Measurements from ENCODE around the gene SNX10. TPM values are rescaled to one million over a fixed set of nuclear protein-coding genes. Genes with fewer than 3 reads are reported as not detected.

The SNX10 gene
- total RNA-seq, 1 experiment from 2014 or later = 9.4 TPM

DNA sequence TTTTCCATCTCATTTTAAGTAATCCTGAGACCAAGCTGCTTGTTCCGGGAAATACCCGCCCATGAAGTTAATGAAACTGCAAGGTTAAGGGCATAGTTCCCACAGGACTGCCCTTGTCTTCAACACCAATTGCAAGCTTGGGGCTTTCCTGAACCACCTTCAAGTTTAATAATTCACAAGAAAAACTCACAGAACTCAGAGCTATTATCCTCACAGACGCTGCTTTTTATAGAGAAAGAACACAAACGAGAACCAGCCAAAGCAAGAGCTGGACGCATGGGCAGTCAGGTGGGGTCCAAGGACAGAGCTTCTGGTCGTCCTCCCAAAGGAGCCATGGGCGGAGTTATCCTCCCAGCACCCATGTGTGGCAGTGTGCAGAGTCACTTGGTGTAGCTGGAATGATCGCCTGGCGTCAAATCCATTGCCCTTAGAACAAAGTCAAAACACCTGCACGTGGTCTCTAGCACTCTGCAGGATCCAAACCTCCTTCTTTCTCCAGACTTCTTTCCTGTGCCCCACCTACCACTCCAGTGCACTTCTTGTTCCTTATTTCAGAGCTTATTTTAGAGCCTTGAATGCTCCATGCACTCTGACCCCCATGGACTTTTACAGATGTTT lies 56.7 kb downstream of the SNX10 start:
- TF ChIP-seq, protein P1, sequence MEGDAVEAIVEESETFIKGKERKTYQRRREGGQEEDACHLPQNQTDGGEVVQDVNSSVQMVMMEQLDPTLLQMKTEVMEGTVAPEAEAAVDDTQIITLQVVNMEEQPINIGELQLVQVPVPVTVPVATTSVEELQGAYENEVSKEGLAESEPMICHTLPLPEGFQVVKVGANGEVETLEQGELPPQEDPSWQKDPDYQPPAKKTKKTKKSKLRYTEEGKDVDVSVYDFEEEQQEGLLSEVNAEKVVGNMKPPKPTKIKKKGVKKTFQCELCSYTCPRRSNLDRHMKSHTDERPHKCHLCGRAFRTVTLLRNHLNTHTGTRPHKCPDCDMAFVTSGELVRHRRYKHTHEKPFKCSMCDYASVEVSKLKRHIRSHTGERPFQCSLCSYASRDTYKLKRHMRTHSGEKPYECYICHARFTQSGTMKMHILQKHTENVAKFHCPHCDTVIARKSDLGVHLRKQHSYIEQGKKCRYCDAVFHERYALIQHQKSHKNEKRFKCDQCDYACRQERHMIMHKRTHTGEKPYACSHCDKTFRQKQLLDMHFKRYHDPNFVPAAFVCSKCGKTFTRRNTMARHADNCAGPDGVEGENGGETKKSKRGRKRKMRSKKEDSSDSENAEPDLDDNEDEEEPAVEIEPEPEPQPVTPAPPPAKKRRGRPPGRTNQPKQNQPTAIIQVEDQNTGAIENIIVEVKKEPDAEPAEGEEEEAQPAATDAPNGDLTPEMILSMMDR (conservative IDR thresholded peaks at IDR 0.05) = no peak
- Histone ChIP-seq H4K20me1 (ENCODE audit: control insufficient read depth, insufficient read depth, insufficient read length) (no peaks in the 10 kb centered on the region), H2AFZ (ENCODE audit: low read length) (no peak overlapping the region), H2BK20ac (ENCODE audit: low read depth, low read length, poor library complexity, severe bottlenecking) (no peak overlapping the region), H2AK5ac (ENCODE audit: insufficient read length, low read length) (no peak overlapping the region), H3T11ph (ENCODE audit: low read length) (no peak overlapping the region), H2BK120ac (ENCODE audit: low read depth, low read length, poor library complexity, severe bottlenecking) (no peak overlapping the region), H3K79me2 (ENCODE audit: insufficient read depth, low read length) (no peaks in the 10 kb centered on the region), H3K4ac (ENCODE audit: low read depth, low read length) (no peak overlapping the region), H3K23me2 (ENCODE audit: insufficient read length, low read depth, low read length, poor library complexity, severe bottlenecking) (no peaks in the 10 kb centered on the region), H3K79me1 (ENCODE audit: insufficient read depth, low read depth, low read length, poor library complexity, severe bottlenecking) (no peaks in the 10 kb centered on the region), H3K9ac (ENCODE audit: extremely low read depth, insufficient read length, low read length) (no peak overlapping the region), H3K56ac (ENCODE audit: insufficient read length, low read depth, low read length) (no peak overlapping the region), H3K27me3 (ENCODE audit: insufficient read depth, low read length) (no peaks in the 10 kb centered on the region), H2BK12ac (ENCODE audit: insufficient read length, low read depth, low read length) (no peak overlapping the region), H3K23ac (ENCODE audit: insufficient read length, low read depth, low read length) (no peak overlapping the region), H4K91ac (ENCODE audit: insufficient read length, low read depth, low read length) (no peak overlapping the region), H4K5ac (ENCODE audit: insufficient read length, low read depth, low read length) (no peak overlapping the region), H3K27ac (ENCODE audit: insufficient read length, low read depth, low read length) (no peak overlapping the region), H3K4me2 (ENCODE audit: insufficient read depth, insufficient read length, low read length) (no peak overlapping the region), H4K8ac (replicated peaks; ENCODE audit: insufficient read length, low read depth, low read length) (no peak overlapping the region), H3K4me1 (ENCODE audit: insufficient read depth, low read length) (no peaks in the 10 kb centered on the region), H2BK5ac (ENCODE audit: insufficient read length, low read length) (no peak overlapping the region), H3K18ac (ENCODE audit: insufficient read length, low read depth, low read length) (no peak overlapping the region), H2BK15ac (ENCODE audit: low read depth, low read length) (no peak overlapping the region), H3K9me3 (ENCODE audit: control insufficient read depth, low read depth, low read length) (no peaks in the 10 kb centered on the region), H3K14ac (ENCODE audit: insufficient read depth, low read length) (no peak overlapping the region)
- DNase-seq = no peak
- Mint-ChIP-seq H3K36me3 (ENCODE audit: insufficient read depth in 1 of 3, low read depth in 3 of 3) (peaks cover 2 to 5% (median 3%) of the 10 kb centered on the region in 3 experiments; a peak in 2 of 7 replicates), H3K27me3 (ENCODE audit: low read depth) (no peaks in the 10 kb centered on the region), H3K9me3 (no peaks in the 10 kb centered on the region), H3K4me1 (peaks cover 0 to 10% of the 10 kb centered on the region in 2 experiments), H3K27ac (peak overlapping the region in 1 of 3 experiments; percentile 9; a peak in 1 of 7 replicates), H3K4me3 (no peak overlapping the region; a peak in 1 of 5 replicates)
- no CpG with 5 or more reads among the region's 10 CpGs for WGBS (ENCODE audit: extremely low coverage, insufficient read length, low lambda C conversion rate)

Measured in H9 (cell line).